Large intestine (tissue), 3 donors: ENCODE data around the gene ZMIZ2. TPM values are rescaled to one million over a fixed set of nuclear protein-coding genes. Genes with fewer than 3 reads are reported as not detected.

Experiments
- DNase-seq, 2 donors: peaks; one replicate each; pipeline versions ENCODE4 v3.0.0 to v3.0.0-alpha.2; 2013
- H3K27ac ChIP-seq: one replicate; pipeline ENCODE4 v1.5.1; 2013; ENCODE audit warnings: low read length
- H3K27me3 ChIP-seq: 2 replicates; pipeline ENCODE4 v1.6.1; 2013; ENCODE audit warnings: low read length; ENCODE audit not compliant: control insufficient read depth, insufficient read depth
- H3K36me3 ChIP-seq: 2 replicates; pipeline ENCODE4 v1.6.1; 2013; ENCODE audit warnings: low read length; ENCODE audit not compliant: control insufficient read depth, insufficient read depth
- H3K4me1 ChIP-seq: one replicate; pipeline ENCODE4 v1.6.1; 2013; ENCODE audit warnings: low read length; ENCODE audit not compliant: control insufficient read depth, insufficient read depth
- H3K4me3 ChIP-seq: one replicate; pipeline ENCODE4 v1.5.1; 2013; ENCODE audit warnings: low read length
- H3K9me3 ChIP-seq: one replicate; pipeline ENCODE4 v1.6.1; 2013; ENCODE audit warnings: mild to moderate bottlenecking, low read depth, low read length, moderate library complexity; ENCODE audit not compliant: control insufficient read depth
- whole genome bisulfite sequencing: methylation state at CpG from one replicate; pipeline ENCODE4 v1.1.5; 2013; ENCODE audit warnings: low lambda C conversion rate; ENCODE audit not compliant: insufficient coverage; 5-methylcytosine and 5-hydroxymethylcytosine counted together
- polyA plus RNA-seq: library from polyadenylated mRNA; unstranded; fragments of 120-200 nt; gene quantifications from one replicate; pipeline ENCODE4 v1.2.1, GENCODE V29; 2013

ZMIZ2 gene
- polyA plus RNA-seq, 1 donor: 86.2 TPM

- no CpG with 5 or more reads among the region's 5 CpGs for WGBS
- no peaks in the 10 kb centered on the region for H3K36me3 ChIP-seq
- no peak for DNase-seq
- H3K9me3 ChIP-seq: no peaks in the 10 kb centered on the region
- H3K27me3 ChIP-seq: no peaks in the 10 kb centered on the region
- H3K4me3 ChIP-seq: no peak overlapping the region
- no peaks in the 10 kb centered on the region for H3K4me1 ChIP-seq
- H3K27ac ChIP-seq: no peak overlapping the region
Measured at GRCh38 chr7:44789990-44790389, 41.3 kb downstream of the ZMIZ2 start.

- Histone ChIP-seq H3K36me3 (no peaks in the 10 kb centered on the region), H3K4me1 (no peaks in the 10 kb centered on the region), H3K4me3 (no peak overlapping the region), H3K9me3 (no peaks in the 10 kb centered on the region), H3K27me3 (no peaks in the 10 kb centered on the region), H3K27ac (no peak overlapping the region)
- DNase-seq: no peak
- no CpG with 5 or more reads among the region's 8 CpGs for WGBS
Measured at GRCh38 chr7:44791278-44792219, 42.9 kb downstream of the ZMIZ2 start.

GRCh38 chr7:44793919-44794318 is 45.3 kb downstream of the ZMIZ2 start:
- no peak overlapping the region for H3K4me3 ChIP-seq
- H3K4me1 ChIP-seq: peaks cover 3% of the 10 kb centered on the region
- WGBS: no CpG with 5 or more reads among the region's 5 CpGs
- peaks cover 4% of the 10 kb centered on the region for H3K36me3 ChIP-seq
- no peaks in the 10 kb centered on the region for H3K9me3 ChIP-seq
- DNase-seq: no peak
- H3K27me3 ChIP-seq: no peaks in the 10 kb centered on the region
- H3K27ac ChIP-seq: no peak overlapping the region

GRCh38 chr7:44794331-44794730 is 45.7 kb downstream of the ZMIZ2 start:
- no CpG with 5 or more reads among the region's 3 CpGs for WGBS
- H3K27ac ChIP-seq: no peak overlapping the region
- DNase-seq: no peak

GRCh38 chr7:44796034-44796503 is 47.4 kb downstream of the ZMIZ2 start:
- Histone ChIP-seq H3K27me3 (no peaks in the 10 kb centered on the region), H3K27ac (peak overlapping the region; percentile 21), H3K4me3 (peak overlapping the region; percentile 53), H3K9me3 (no peaks in the 10 kb centered on the region), H3K36me3 (peaks cover 22% of the 10 kb centered on the region), H3K4me1 (peaks cover 5% of the 10 kb centered on the region)
- peak in 1 of 2 donors; percentile 33 for DNase-seq
- WGBS: no CpG with 5 or more reads among the region's 59 CpGs

More at GRCh38 chr7:44794331-44794730, 45.7 kb downstream of the ZMIZ2 start:
- H3K27me3 ChIP-seq: no peaks in the 10 kb centered on the region
- H3K36me3 ChIP-seq: peaks cover 8% of the 10 kb centered on the region
- peaks cover 5% of the 10 kb centered on the region for H3K4me1 ChIP-seq
- no peaks in the 10 kb centered on the region for H3K9me3 ChIP-seq
- no peak overlapping the region for H3K4me3 ChIP-seq

- Histone ChIP-seq H3K9me3 (no peaks in the 10 kb centered on the region), H3K36me3 (peaks cover 24% of the 10 kb centered on the region), H3K27ac (peak within 1 kb of the TSS; percentile 93), H3K4me3 (peak within 1 kb of the TSS; percentile 68), H3K4me1 (peaks cover 5% of the 10 kb centered on the region), H3K27me3 (no peaks in the 10 kb centered on the region)
- peak; percentile 98 to 99 for DNase-seq
- WGBS: no CpG with 5 or more reads among the region's 99 CpGs
Measured at GRCh38 chr7:44796504-44797328, 48.1 kb downstream of the ZMIZ2 start, which contains the start of gene PPIA. PPIA (plus strand) TSS chr7:44796681; CDS start chr7:44796725, 44 bp downstream.

- Histone ChIP-seq H3K4me1 (peaks cover 5% of the 10 kb centered on the region), H3K9me3 (no peaks in the 10 kb centered on the region), H3K27ac (peak overlapping the region; percentile 93), H3K4me3 (peak overlapping the region; percentile 68), H3K36me3 (peaks cover 33% of the 10 kb centered on the region), H3K27me3 (no peaks in the 10 kb centered on the region)
- WGBS: 0% methylated on average over 2 of the region's 26 CpGs
- peak; percentile 91 to 93 for DNase-seq
Measured at GRCh38 chr7:44797329-44798258, 48.9 kb downstream of the ZMIZ2 start.

GRCh38 chr7:44798649-44799305 is 50.1 kb downstream of the ZMIZ2 start:
- no CpG with 5 or more reads among the region's 2 CpGs for WGBS

GRCh38 chr7:44799939-44800338 is 51.3 kb downstream of the ZMIZ2 start:
- H3K9me3 ChIP-seq: no peaks in the 10 kb centered on the region
- peaks cover 51% of the 10 kb centered on the region for H3K36me3 ChIP-seq
- H3K27ac ChIP-seq: no peak overlapping the region
- no peak overlapping the region for H3K4me3 ChIP-seq
- no CpG with 5 or more reads among the region's 4 CpGs for WGBS
- no peaks in the 10 kb centered on the region for H3K27me3 ChIP-seq
- no peak for DNase-seq
- H3K4me1 ChIP-seq: peaks cover 5% of the 10 kb centered on the region

More at GRCh38 chr7:44798649-44799305, 50.1 kb downstream of the ZMIZ2 start:
- Histone ChIP-seq H3K36me3 (peaks cover 45% of the 10 kb centered on the region), H3K9me3 (no peaks in the 10 kb centered on the region), H3K4me3 (peak overlapping the region; percentile 68), H3K27me3 (no peaks in the 10 kb centered on the region), H3K4me1 (peaks cover 5% of the 10 kb centered on the region), H3K27ac (no peak overlapping the region)
- DNase-seq: no peak
